HFFc6 (cell line): Measurements from ENCODE around the gene PEPD. TPM values are rescaled to one million over a fixed set of nuclear protein-coding genes. Genes with fewer than 3 reads are reported as not detected.
A peak's percentile ranks its signal among the peaks of the same experiment; 100 is the strongest.

ENCODE experiments used
- DNase-seq: peaks from one replicate; pipeline ENCODE4 v3.0.0-alpha.2; 2018
- H3K27ac Mint-ChIP-seq: 2 replicates; pipeline ENCODE4 v1.8.0; 2020; ENCODE audit warnings: mild to moderate bottlenecking, mixed read lengths
- H3K27me3 Mint-ChIP-seq: 2 replicates; pipeline ENCODE4 v1.8.0; 2021; ENCODE audit warnings: mild to moderate bottlenecking, moderate library complexity, mixed read lengths; ENCODE audit not compliant: insufficient read depth
- H3K36me3 Mint-ChIP-seq: 2 replicates; pipeline ENCODE4 v1.8.0; 2021; ENCODE audit warnings: low read depth, mixed read lengths
- H3K4me1 Mint-ChIP-seq: 2 replicates; pipeline ENCODE4 v1.8.0; 2020; ENCODE audit warnings: low read depth, mixed read lengths
- H3K4me3 Mint-ChIP-seq: 2 replicates; pipeline ENCODE4 v1.8.0; 2020; ENCODE audit warnings: mild to moderate bottlenecking, moderate library complexity, mixed read lengths
- H3K9me3 Mint-ChIP-seq: 2 replicates; pipeline ENCODE4 v1.8.0; 2020; ENCODE audit warnings: mild to moderate bottlenecking, mixed read lengths
- CTCF ChIP-seq: fragments of 200-600 bp; sonication (generic); IDR thresholded peaks from 2 replicates; pipeline ENCODE4 v1.5.0; 2021; ENCODE audit warnings: antibody characterized with exemption, mild to moderate bottlenecking
- total RNA-seq, 6 experiments: library from RNA; stranded (reverse); fragmentation: NEBNext Ultra II Directional; extraction: Animal tissue kit (Norgen Biotek cat#: 25700); gene quantifications; 2 replicates in 1 of 6; 3 replicates in 5 of 6; pipeline ENCODE4 v1.2.3, GENCODE V29; 2021

PEPD gene
- total RNA-seq, 6 experiments from 2014 or later, result 57.0 to 76.9 (median 67.6) TPM

- no peaks in the 10 kb centered on the region for H3K27me3 Mint-ChIP-seq
- TF ChIP-seq CTCF, result no peak
- DNase-seq, result no peak
- H3K4me1 Mint-ChIP-seq, result peaks cover 18% of the 10 kb centered on the region
- H3K36me3 Mint-ChIP-seq, result no peaks in the 10 kb centered on the region
- no peaks in the 10 kb centered on the region for H3K9me3 Mint-ChIP-seq
- no peak overlapping the region for H3K4me3 Mint-ChIP-seq
- no peak overlapping the region for H3K27ac Mint-ChIP-seq
These were observed 3.7 kb downstream of the PEPD start for GRCh38 chr19:33517922-33518321.

GRCh38 chr19:33515921-33516320, 5.7 kb downstream of the PEPD start:
- Mint-ChIP-seq H3K36me3 (no peaks in the 10 kb centered on the region), H3K27ac (no peak overlapping the region), H3K4me3 (no peak overlapping the region), H3K4me1 (peaks cover 8% of the 10 kb centered on the region), H3K27me3 (no peaks in the 10 kb centered on the region), H3K9me3 (no peaks in the 10 kb centered on the region)
- no peak for DNase-seq
- no peak for TF ChIP-seq CTCF

GRCh38 chr19:33514885-33515551, 6.6 kb downstream of the PEPD start:
- no peaks in the 10 kb centered on the region for H3K36me3 Mint-ChIP-seq
- H3K4me3 Mint-ChIP-seq, result no peak overlapping the region
- TF ChIP-seq CTCF, result no peak
- peak overlapping the region; percentile 24; the same call in 1 of the 2 replicates for H3K27ac Mint-ChIP-seq
- no peaks in the 10 kb centered on the region for H3K27me3 Mint-ChIP-seq
- no peaks in the 10 kb centered on the region; the same call in 1 of the 2 replicates for H3K4me1 Mint-ChIP-seq
- H3K9me3 Mint-ChIP-seq, result no peaks in the 10 kb centered on the region
- DNase-seq, result peak; percentile 21

GRCh38 chr19:33513424-33513823, 8.2 kb downstream of the PEPD start:
- H3K4me1 Mint-ChIP-seq, result peaks cover 12% of the 10 kb centered on the region
- H3K27me3 Mint-ChIP-seq, result no peaks in the 10 kb centered on the region
- no peak for DNase-seq

GRCh38 chr19:33512580-33513137, 8.9 kb downstream of the PEPD start:
- TF ChIP-seq CTCF, result no peak
- Mint-ChIP-seq H3K36me3 (no peaks in the 10 kb centered on the region), H3K9me3 (no peaks in the 10 kb centered on the region), H3K4me1 (peaks cover 18% of the 10 kb centered on the region), H3K27me3 (no peaks in the 10 kb centered on the region), H3K27ac (no peak overlapping the region), H3K4me3 (no peak overlapping the region)
- DNase-seq, result no peak

More at GRCh38 chr19:33513424-33513823, 8.2 kb downstream of the PEPD start:
- Mint-ChIP-seq H3K27ac (no peak overlapping the region), H3K4me3 (no peak overlapping the region), H3K36me3 (no peaks in the 10 kb centered on the region), H3K9me3 (no peaks in the 10 kb centered on the region)
- no peak for TF ChIP-seq CTCF
